PFSK-1 (cell line): ENCODE measurements around the gene SLC2A4RG.

Source experiments
- POLR2AphosphoS5 ChIP-seq: IDR thresholded peaks from 2 replicates; pipeline ENCODE4 v1.6.1; 2012; ENCODE audit warnings: low read depth, mild to moderate bottlenecking, control low read depth, low read length, moderate library complexity
- TAF1 ChIP-seq: IDR thresholded peaks from 2 replicates; pipeline ENCODE4 v1.6.1; 2012; ENCODE audit warnings: low read length, control low read depth, borderline replicate concordance; ENCODE audit not compliant: insufficient read depth
- TF ChIP-seq, protein P1 (sequence below), 2 experiments: IDR thresholded peaks; 2 replicates each; pipeline versions ENCODE4 v1.6.1 to v1.8.0; 2011 to 2012; ENCODE audit warnings: low read depth in 2 of 2, low read length in 2 of 2, control low read depth in 1 of 2, inconsistent platforms in 1 of 2, mild to moderate bottlenecking in 1 of 2, moderate library complexity in 1 of 2; ENCODE audit not compliant: insufficient read depth in 1 of 2

DNA sequence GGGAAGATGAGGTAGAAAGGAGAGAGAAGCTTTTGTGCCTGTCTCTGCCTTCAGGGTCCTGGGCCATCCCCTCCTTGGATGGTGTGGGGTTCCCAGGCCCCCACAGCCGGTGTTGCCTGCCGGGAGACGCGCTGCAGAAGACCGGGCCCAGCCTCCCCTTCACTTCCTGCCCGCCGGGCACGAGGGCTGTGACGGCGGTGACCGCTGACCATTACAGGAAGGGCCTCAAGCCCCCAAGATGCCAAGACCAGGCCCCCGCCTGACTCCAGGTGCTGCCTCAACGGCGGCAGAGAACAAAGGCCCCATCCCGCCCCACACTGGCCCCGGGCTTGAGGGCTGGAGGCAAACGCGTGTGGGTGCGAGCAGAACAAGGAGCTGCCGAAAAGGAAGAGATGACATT is 53.3 kb downstream of the SLC2A4RG start:
- TF ChIP-seq TAF1: no peak
- TF ChIP-seq POLR2AphosphoS5: no peak
- TF ChIP-seq, protein P1, sequence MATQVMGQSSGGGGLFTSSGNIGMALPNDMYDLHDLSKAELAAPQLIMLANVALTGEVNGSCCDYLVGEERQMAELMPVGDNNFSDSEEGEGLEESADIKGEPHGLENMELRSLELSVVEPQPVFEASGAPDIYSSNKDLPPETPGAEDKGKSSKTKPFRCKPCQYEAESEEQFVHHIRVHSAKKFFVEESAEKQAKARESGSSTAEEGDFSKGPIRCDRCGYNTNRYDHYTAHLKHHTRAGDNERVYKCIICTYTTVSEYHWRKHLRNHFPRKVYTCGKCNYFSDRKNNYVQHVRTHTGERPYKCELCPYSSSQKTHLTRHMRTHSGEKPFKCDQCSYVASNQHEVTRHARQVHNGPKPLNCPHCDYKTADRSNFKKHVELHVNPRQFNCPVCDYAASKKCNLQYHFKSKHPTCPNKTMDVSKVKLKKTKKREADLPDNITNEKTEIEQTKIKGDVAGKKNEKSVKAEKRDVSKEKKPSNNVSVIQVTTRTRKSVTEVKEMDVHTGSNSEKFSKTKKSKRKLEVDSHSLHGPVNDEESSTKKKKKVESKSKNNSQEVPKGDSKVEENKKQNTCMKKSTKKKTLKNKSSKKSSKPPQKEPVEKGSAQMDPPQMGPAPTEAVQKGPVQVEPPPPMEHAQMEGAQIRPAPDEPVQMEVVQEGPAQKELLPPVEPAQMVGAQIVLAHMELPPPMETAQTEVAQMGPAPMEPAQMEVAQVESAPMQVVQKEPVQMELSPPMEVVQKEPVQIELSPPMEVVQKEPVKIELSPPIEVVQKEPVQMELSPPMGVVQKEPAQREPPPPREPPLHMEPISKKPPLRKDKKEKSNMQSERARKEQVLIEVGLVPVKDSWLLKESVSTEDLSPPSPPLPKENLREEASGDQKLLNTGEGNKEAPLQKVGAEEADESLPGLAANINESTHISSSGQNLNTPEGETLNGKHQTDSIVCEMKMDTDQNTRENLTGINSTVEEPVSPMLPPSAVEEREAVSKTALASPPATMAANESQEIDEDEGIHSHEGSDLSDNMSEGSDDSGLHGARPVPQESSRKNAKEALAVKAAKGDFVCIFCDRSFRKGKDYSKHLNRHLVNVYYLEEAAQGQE (IDR thresholded peaks at IDR 0.05; ENCODE audit: insufficient read depth in 1 of 2, low read depth in 2 of 2, low read length in 2 of 2): no peak
